ENCODE results near the gene MIOS.

- TF ChIP-seq POLR2A (IDR thresholded peaks at IDR 0.05; ENCODE audit: extremely low read depth, insufficient read length): no peak
- no peak for TF ChIP-seq CTCF (IDR thresholded peaks at IDR 0.05; ENCODE audit: low read depth, low read length)
- TF ChIP-seq MAX (IDR thresholded peaks at IDR 0.05; ENCODE audit: low read depth, low read length): no peak
- no peak for TF ChIP-seq MYC (IDR thresholded peaks at IDR 0.05; ENCODE audit: low read depth, low read length)
Measured at GRCh38 chr7:7595451-7595850, 28.8 kb downstream of the MIOS start.
